Measurements from ENCODE around the gene HAUS3.

- no peak for TF ChIP-seq TSHZ2 (CRISPR knock-in tag; IDR thresholded peaks at IDR 0.05)
- no peak for TF ChIP-seq SNAI2 (CRISPR knock-in tag; IDR thresholded peaks at IDR 0.05)
- TF ChIP-seq ZFP30 (CRISPR knock-in tag; IDR thresholded peaks at IDR 0.05): no peak
- no peak for TF ChIP-seq ZNF70 (CRISPR knock-in tag; IDR thresholded peaks at IDR 0.05)
- TF ChIP-seq ARNTL (CRISPR knock-in tag; IDR thresholded peaks at IDR 0.05; ENCODE audit: borderline replicate concordance, low read depth): no peak
- TF ChIP-seq CSRNP3 (CRISPR knock-in tag; IDR thresholded peaks at IDR 0.05): no peak
- TF ChIP-seq RARB (CRISPR knock-in tag; IDR thresholded peaks at IDR 0.05): no peak
Measured at GRCh38 chr4:2186865-2187172, 55.1 kb downstream of the HAUS3 start.

All from SK-N-SH treated with all-trans-retinoic acid at 6 μM for 48 hours (cell line).